A549 (cell line): ENCODE measurements around the gene MVP.

Experiments used
- CTCF ChIP-seq: fragments of >200 bp; sonication (Bioruptor Twin); formaldehyde crosslinking; IDR thresholded peaks from 3 replicates; pipeline ENCODE4 v1.5.1; 2016
- PBX3 ChIP-seq: IDR thresholded peaks from 2 replicates; pipeline ENCODE4 v1.6.1; 2012
- PHF8 ChIP-seq: fragments of 200-600 bp; sonication (generic); IDR thresholded peaks from 2 replicates; pipeline ENCODE4 v1.6.1; 2016; ENCODE audit warnings: low read depth, mild to moderate bottlenecking, antibody characterized with exemption, moderate library complexity, borderline replicate concordance
- POLR2A ChIP-seq: IDR thresholded peaks from 2 replicates; pipeline ENCODE4 v1.6.1; 2012; ENCODE audit warnings: mild to moderate bottlenecking, low read length
- RAD21 ChIP-seq, 2 experiments: fragments of >200 bp in 1 of 2; sonication (Bioruptor Twin) in 1 of 2; formaldehyde crosslinking in 1 of 2; IDR thresholded peaks in 1 of 2; conservative IDR thresholded peaks in 1 of 2; 2 replicates in 1 of 2; 3 replicates in 1 of 2; pipeline ENCODE4 v1.6.1; 2012 to 2018; ENCODE audit warnings: inconsistent platforms in 1 of 2
- RFX5 ChIP-seq: fragments of 450-650 bp; IDR thresholded peaks from 2 replicates; pipeline ENCODE4 v1.7.1; 2014; ENCODE audit warnings: antibody characterized with exemption, mild to moderate bottlenecking, moderate library complexity
- SMC3 ChIP-seq: fragments of >200 bp; sonication (Bioruptor Twin); formaldehyde crosslinking; IDR thresholded peaks from 3 replicates; pipeline ENCODE4 v1.6.1; 2018; ENCODE audit warnings: inconsistent platforms
- SREBF2 ChIP-seq: fragments of 450-650 bp; IDR thresholded peaks from 2 replicates; pipeline ENCODE4 v1.6.1; 2014; ENCODE audit warnings: mild to moderate bottlenecking, moderate library complexity
- USF2 ChIP-seq: fragments of 450-650 bp; IDR thresholded peaks from 2 replicates; pipeline ENCODE4 v1.6.1; 2014; ENCODE audit warnings: antibody characterized with exemption

- TF ChIP-seq POLR2A (no peak), SMC3 (no peak), RAD21 (conservative IDR thresholded peaks at IDR 0.05 in 1 of 2, IDR thresholded peaks at IDR 0.05 in 1 of 2) (no peak), CTCF (no peak), SREBF2 (no peak), USF2 (no peak), PBX3 (no peak), RFX5 (no peak), PHF8 (no peak)
These were observed 21.4 kb downstream of the MVP start for GRCh38 chr16:29841631-29842030.
